MM.1S (cell line): Measurements from ENCODE around the gene OSCP1.

ENCODE experiments used
- DNase-seq: peaks from one replicate; pipeline ENCODE4 v3.0.0-alpha.2; 2015
- H2AFZ ChIP-seq: fragments of 300-600 bp; sonication (generic); 2 replicates; pipeline ENCODE4 v1.6.0; 2016; ENCODE audit warnings: antibody characterized with exemption, low read length
- H3F3A ChIP-seq: fragments of 300-600 bp; sonication (generic); 2 replicates; pipeline ENCODE4 v1.6.1; 2016; ENCODE audit warnings: mild to moderate bottlenecking, antibody characterized with exemption, low read length, moderate library complexity, mixed read lengths; ENCODE audit not compliant: insufficient read depth
- H3K27ac ChIP-seq: fragments of 300-600 bp; sonication (generic); 2 replicates; pipeline ENCODE4 v1.5.1; 2016; ENCODE audit warnings: mild to moderate bottlenecking, low read length
- H3K27me3 ChIP-seq: fragments of 300-600 bp; sonication (generic); replicated peaks from 2 replicates; pipeline ENCODE4 v1.6.0; 2016; ENCODE audit warnings: low read length; ENCODE audit not compliant: insufficient read depth
- H3K36me3 ChIP-seq: fragments of 300-600 bp; sonication (generic); replicated peaks from 2 replicates; pipeline ENCODE4 v1.6.1; 2016; ENCODE audit warnings: mild to moderate bottlenecking, low read length, mixed read lengths; ENCODE audit not compliant: insufficient read depth
- H3K4me1 ChIP-seq: fragments of 300-600 bp; sonication (generic); 2 replicates; pipeline ENCODE4 v1.6.1; 2016; ENCODE audit warnings: low read length, mixed read lengths
- H3K4me2 ChIP-seq: fragments of 300-600 bp; sonication (generic); 2 replicates; pipeline ENCODE4 v1.6.0; 2016; ENCODE audit warnings: low read depth, low read length
- H3K4me3 ChIP-seq: fragments of 300-600 bp; sonication (generic); 2 replicates; pipeline ENCODE4 v1.5.1; 2016; ENCODE audit warnings: low read length, mixed read lengths
- H3K79me2 ChIP-seq: fragments of 300-600 bp; sonication (generic); 2 replicates; pipeline ENCODE4 v1.6.1; 2016; ENCODE audit warnings: mixed run types, low read length, mixed read lengths
- H3K9ac ChIP-seq: fragments of 300-600 bp; sonication (generic); 2 replicates; pipeline ENCODE4 v1.6.1; 2016; ENCODE audit warnings: low read length, mixed read lengths
- H3K9me2 ChIP-seq: fragments of 300-600 bp; sonication (generic); replicated peaks from 2 replicates; pipeline ENCODE4 v1.6.1; 2016; ENCODE audit warnings: mild to moderate bottlenecking, low read length, mixed read lengths; ENCODE audit not compliant: insufficient read depth
- H3K9me3 ChIP-seq: fragments of 300-600 bp; sonication (generic); replicated peaks from 2 replicates; pipeline ENCODE4 v1.6.1; 2016; ENCODE audit warnings: mild to moderate bottlenecking, low read length, mixed read lengths; ENCODE audit not compliant: insufficient read depth
- H4K20me1 ChIP-seq: fragments of 300-600 bp; sonication (generic); 2 replicates; pipeline ENCODE4 v1.6.1; 2016; ENCODE audit warnings: mild to moderate bottlenecking, low read length, moderate library complexity, mixed read lengths; ENCODE audit not compliant: insufficient read depth
- EZH2 ChIP-seq: fragments of 300-600 bp; sonication (generic); optimal IDR thresholded peaks from 2 replicates; pipeline ENCODE3; 2017; ENCODE audit warnings: low read depth, mild to moderate bottlenecking, antibody characterized with exemption, low read length, mixed read lengths
- EZH2phosphoT487 ChIP-seq: fragments of 300-600 bp; sonication (generic); IDR thresholded peaks from 2 replicates; pipeline ENCODE4 v1.6.1; 2018; ENCODE audit warnings: antibody characterized with exemption, low read length
- TF ChIP-seq, protein P1 (sequence below): fragments of 300-600 bp; sonication (generic); IDR thresholded peaks from 2 replicates; pipeline ENCODE4 v1.5.1; 2016; ENCODE audit warnings: antibody characterized with exemption, low read length, mixed read lengths

The OSCP1 gene

DNA sequence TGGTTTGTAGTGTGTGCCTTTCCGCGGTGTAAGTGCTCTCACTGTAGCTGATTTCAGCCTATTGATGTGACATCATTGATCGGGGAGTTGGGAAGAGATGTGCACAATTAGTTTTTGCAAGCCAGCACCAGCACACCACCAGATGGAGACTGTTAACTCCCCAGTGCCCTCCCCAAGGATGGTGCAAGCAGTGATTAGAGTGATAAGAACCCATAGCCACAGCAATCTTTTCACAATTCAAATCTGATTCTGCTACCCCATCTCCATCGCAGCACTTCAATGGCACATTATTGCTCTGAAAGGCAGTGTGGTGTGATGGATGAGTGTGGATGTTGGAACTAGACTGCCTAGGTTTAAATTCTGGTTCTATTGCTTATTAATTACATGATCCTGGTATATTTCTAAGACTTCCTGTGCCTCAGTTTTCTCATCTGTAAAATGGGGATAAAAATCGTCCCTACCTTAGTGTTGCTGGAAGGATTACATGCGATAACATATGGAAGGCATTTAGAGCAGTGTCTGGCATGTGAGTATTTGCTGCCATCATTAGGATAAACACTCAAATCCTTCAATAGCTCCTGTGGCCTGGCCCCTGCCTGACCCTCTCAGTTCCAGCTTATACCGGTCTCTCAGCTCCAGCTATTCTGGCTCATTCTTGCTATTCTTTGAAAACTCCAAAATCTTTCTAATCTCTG, 25.8 kb upstream of the OSCP1 start:
- no peak overlapping the region for H3K4me3 ChIP-seq
- no peak overlapping the region for H3K9ac ChIP-seq
- no peaks in the 10 kb centered on the region for H3K79me2 ChIP-seq
- no peak overlapping the region for H3K4me2 ChIP-seq
- TF ChIP-seq EZH2: no peak
- no peak for TF ChIP-seq EZH2phosphoT487
- TF ChIP-seq, protein P1, sequence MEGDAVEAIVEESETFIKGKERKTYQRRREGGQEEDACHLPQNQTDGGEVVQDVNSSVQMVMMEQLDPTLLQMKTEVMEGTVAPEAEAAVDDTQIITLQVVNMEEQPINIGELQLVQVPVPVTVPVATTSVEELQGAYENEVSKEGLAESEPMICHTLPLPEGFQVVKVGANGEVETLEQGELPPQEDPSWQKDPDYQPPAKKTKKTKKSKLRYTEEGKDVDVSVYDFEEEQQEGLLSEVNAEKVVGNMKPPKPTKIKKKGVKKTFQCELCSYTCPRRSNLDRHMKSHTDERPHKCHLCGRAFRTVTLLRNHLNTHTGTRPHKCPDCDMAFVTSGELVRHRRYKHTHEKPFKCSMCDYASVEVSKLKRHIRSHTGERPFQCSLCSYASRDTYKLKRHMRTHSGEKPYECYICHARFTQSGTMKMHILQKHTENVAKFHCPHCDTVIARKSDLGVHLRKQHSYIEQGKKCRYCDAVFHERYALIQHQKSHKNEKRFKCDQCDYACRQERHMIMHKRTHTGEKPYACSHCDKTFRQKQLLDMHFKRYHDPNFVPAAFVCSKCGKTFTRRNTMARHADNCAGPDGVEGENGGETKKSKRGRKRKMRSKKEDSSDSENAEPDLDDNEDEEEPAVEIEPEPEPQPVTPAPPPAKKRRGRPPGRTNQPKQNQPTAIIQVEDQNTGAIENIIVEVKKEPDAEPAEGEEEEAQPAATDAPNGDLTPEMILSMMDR: no peak
- H3K4me1 ChIP-seq: peaks cover 13% of the 10 kb centered on the region
- H3K9me3 ChIP-seq: no peaks in the 10 kb centered on the region
- H3K36me3 ChIP-seq: no peaks in the 10 kb centered on the region
- H3K27ac ChIP-seq: no peak overlapping the region
- no peaks in the 10 kb centered on the region; the same call in 1 of the 2 replicates for H3K27me3 ChIP-seq
- H3F3A ChIP-seq: peaks cover 4% of the 10 kb centered on the region; the same call in 1 of the 2 replicates
- H2AFZ ChIP-seq: no peak overlapping the region
- no peaks in the 10 kb centered on the region for H3K9me2 ChIP-seq
- DNase-seq: no peak
- no peaks in the 10 kb centered on the region for H4K20me1 ChIP-seq

DNA sequence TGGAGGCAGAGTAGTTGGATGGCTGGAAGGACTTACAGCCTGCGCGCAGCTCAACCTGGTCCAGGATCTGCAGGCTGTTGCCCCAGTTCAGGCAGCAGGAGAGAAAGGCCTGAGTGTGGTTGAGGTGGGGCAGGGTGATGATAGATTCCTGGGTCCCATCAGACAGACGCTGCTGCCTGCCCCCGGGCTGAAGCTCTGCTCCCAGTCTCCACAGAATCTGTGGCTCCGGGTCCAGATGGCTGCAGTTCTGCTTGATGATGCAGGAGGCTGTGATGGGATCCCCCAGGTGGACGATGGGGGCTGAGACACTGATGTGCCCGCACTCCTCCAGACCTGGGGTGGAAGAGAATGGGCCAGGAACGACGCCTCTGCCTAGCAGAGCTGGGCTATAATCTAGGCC, 25.1 kb upstream of the OSCP1 start:
- Histone ChIP-seq H3K9me2 (no peaks in the 10 kb centered on the region), H3F3A (peaks cover 4% of the 10 kb centered on the region; the same call in 1 of the 2 replicates), H3K9me3 (no peaks in the 10 kb centered on the region), H3K27ac (no peak overlapping the region), H2AFZ (no peak overlapping the region), H3K79me2 (no peaks in the 10 kb centered on the region), H4K20me1 (no peaks in the 10 kb centered on the region), H3K4me1 (peaks cover 13% of the 10 kb centered on the region), H3K4me3 (no peak overlapping the region), H3K9ac (no peak overlapping the region), H3K36me3 (no peaks in the 10 kb centered on the region), H3K4me2 (no peak overlapping the region), H3K27me3 (no peaks in the 10 kb centered on the region; the same call in 1 of the 2 replicates)
- TF ChIP-seq, protein P1: no peak
- TF ChIP-seq EZH2: no peak
- no peak for TF ChIP-seq EZH2phosphoT487
- no peak for DNase-seq

DNA sequence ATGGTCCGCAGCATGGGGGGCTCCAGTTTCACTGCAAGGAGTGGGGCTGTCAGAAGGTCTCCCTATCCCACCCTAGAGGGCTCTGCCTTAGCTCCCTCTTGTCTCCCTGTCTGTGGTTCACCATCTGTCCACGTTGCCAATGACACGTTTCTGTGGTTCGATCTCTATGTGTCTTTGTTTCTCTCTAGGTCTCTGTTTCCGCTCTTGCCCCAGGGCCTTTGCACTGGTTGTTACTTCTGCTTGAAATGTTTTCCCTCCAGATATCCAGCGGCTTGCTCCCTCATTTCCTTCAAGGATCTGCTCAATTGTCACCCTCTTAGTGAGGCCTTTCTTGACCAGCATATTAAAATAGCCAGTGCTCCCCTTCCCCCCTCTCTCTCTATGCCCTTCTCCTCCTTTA, 22.4 kb upstream of the OSCP1 start:
- peaks cover 4% of the 10 kb centered on the region; the same call in 1 of the 2 replicates for H3F3A ChIP-seq
- TF ChIP-seq EZH2phosphoT487 (no peak), EZH2 (no peak)
- TF ChIP-seq, protein P1: no peak

More for the DNA sequence above, 22.4 kb upstream of the OSCP1 start:
- Histone ChIP-seq H3K9me2 (no peaks in the 10 kb centered on the region), H3K27ac (no peak overlapping the region), H3K4me3 (no peak overlapping the region), H4K20me1 (no peaks in the 10 kb centered on the region), H3K4me2 (no peak overlapping the region), H3K36me3 (no peaks in the 10 kb centered on the region), H3K79me2 (no peaks in the 10 kb centered on the region), H2AFZ (no peak overlapping the region), H3K9me3 (no peaks in the 10 kb centered on the region), H3K9ac (no peak overlapping the region), H3K4me1 (peaks cover 13% of the 10 kb centered on the region), H3K27me3 (no peaks in the 10 kb centered on the region)
- DNase-seq: no peak
